Breast epithelium (tissue), 4 donors: ENCODE data around the gene EFNA2. TPM values are rescaled to one million over a fixed set of nuclear protein-coding genes. Genes with fewer than 3 reads are reported as not detected.

ENCODE experiments used
- DNase-seq, 2 donors: peaks; one replicate each; pipeline ENCODE4 v3.0.0-alpha.2; 2019; ENCODE audit warnings: low spot score in 2 of 2
- H3K27ac ChIP-seq, 2 donors: fragments of 200-600 bp; sonication (generic) in 1 of 2; one replicate each; pipeline ENCODE4 v1.5.1; 2016 to 2019; ENCODE audit warnings: mild to moderate bottlenecking in 1 of 2
- H3K27me3 ChIP-seq, 2 donors: fragments of 200-600 bp; sonication (generic) in 1 of 2; one replicate each; pipeline versions ENCODE4 v1.5.1 to v1.6.0; 2017 to 2019; ENCODE audit warnings: control low read depth in 1 of 2, mild to moderate bottlenecking in 1 of 2
- H3K36me3 ChIP-seq: fragments of 200-600 bp; one replicate; pipeline ENCODE4 v1.5.1; 2019
- H3K4me1 ChIP-seq, 2 donors: fragments of 200-600 bp; sonication (generic); one replicate each; pipeline ENCODE4 v1.5.1; 2016 to 2019; ENCODE audit warnings: control low read depth in 1 of 2
- H3K4me3 ChIP-seq, 3 donors: fragments of 200-600 bp; sonication (generic); 1 replicate in 2 of 3; 2 replicates in 1 of 3; pipeline ENCODE4 v1.5.1; 2016 to 2019; ENCODE audit warnings: mild to moderate bottlenecking in 3 of 3, moderate library complexity in 2 of 3
- H3K9me3 ChIP-seq, 2 donors: fragments of 200-600 bp; sonication (generic) in 1 of 2; one replicate each; pipeline ENCODE4 v1.5.1; 2016 to 2019; ENCODE audit warnings: control low read depth in 1 of 2
- POLR2A ChIP-seq: fragments of 450-650 bp; IDR thresholded peaks from one replicate; pipeline ENCODE4 v1.6.1; 2016; ENCODE audit warnings: antibody characterized with exemption, mild to moderate bottlenecking, moderate library complexity
- POLR2AphosphoS5 ChIP-seq, 3 donors: sonication (generic); formaldehyde crosslinking; IDR thresholded peaks; one replicate each; pipeline ENCODE4 v1.6.1; 2017; ENCODE audit warnings: antibody characterized with exemption in 3 of 3
- intact Hi-C: fragments of 100-400 bp; cut with DNase I; formaldehyde crosslinking; loops from one replicate; pipeline ENCODE4 v1.15.1; 2023; ENCODE audit warnings: low total_unique reads
- total RNA-seq, 3 donors: library from RNA; depleted of rRNA; stranded (reverse); fragments of >200 nt; gene quantifications; one replicate each; pipeline ENCODE4 v1.1.0, GENCODE V29; 2016
- TF ChIP-seq, protein P1 (sequence below), 3 donors: fragments of 450-650 bp; IDR thresholded peaks; one replicate each; pipeline ENCODE4 v1.5.1; 2016 to 2017; ENCODE audit warnings: antibody characterized with exemption in 3 of 3, mild to moderate bottlenecking in 3 of 3, moderate library complexity in 3 of 3

EFNA2 gene
- total RNA-seq, 3 donors from 2014 or later: 0.66 TPM; not detected in 2

DNA sequence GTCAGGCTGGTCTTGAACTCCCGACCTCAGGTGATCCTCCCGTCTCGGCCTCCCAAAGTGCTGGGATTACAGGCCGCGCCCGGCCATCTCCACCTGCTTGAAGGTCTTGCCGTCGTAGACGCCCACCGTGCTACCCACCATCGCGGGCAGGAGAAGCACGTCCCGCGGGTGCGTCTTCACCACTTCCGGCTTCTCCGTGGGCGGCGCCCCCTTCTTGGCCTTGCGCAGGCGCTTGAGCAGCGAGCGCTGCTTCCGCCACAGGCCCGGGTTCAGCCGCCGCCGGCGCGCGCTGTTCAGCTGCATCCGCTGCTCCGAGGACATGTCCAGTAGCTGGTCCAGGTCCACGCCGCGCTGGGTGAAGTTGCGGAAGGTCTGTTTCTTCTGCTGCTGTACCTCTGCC lies 21.6 kb downstream of the EFNA2 start:
- Histone ChIP-seq H3K27ac (no peak overlapping the region), H3K36me3 (no peaks in the 10 kb centered on the region), H3K4me1 (no peaks in the 10 kb centered on the region), H3K4me3 (no peak overlapping the region), H3K9me3 (no peaks in the 10 kb centered on the region), H3K27me3 (peaks cover 0 to 26% of the 10 kb centered on the region in 2 donors)
- no peak for DNase-seq
- no peak for TF ChIP-seq POLR2AphosphoS5 (IDR thresholded peaks at IDR 0.05)
- TF ChIP-seq POLR2A: no peak
- TF ChIP-seq, protein P1, sequence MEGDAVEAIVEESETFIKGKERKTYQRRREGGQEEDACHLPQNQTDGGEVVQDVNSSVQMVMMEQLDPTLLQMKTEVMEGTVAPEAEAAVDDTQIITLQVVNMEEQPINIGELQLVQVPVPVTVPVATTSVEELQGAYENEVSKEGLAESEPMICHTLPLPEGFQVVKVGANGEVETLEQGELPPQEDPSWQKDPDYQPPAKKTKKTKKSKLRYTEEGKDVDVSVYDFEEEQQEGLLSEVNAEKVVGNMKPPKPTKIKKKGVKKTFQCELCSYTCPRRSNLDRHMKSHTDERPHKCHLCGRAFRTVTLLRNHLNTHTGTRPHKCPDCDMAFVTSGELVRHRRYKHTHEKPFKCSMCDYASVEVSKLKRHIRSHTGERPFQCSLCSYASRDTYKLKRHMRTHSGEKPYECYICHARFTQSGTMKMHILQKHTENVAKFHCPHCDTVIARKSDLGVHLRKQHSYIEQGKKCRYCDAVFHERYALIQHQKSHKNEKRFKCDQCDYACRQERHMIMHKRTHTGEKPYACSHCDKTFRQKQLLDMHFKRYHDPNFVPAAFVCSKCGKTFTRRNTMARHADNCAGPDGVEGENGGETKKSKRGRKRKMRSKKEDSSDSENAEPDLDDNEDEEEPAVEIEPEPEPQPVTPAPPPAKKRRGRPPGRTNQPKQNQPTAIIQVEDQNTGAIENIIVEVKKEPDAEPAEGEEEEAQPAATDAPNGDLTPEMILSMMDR (IDR thresholded peaks at IDR 0.05): no peak
- intact Hi-C loops: no loop called here

DNA sequence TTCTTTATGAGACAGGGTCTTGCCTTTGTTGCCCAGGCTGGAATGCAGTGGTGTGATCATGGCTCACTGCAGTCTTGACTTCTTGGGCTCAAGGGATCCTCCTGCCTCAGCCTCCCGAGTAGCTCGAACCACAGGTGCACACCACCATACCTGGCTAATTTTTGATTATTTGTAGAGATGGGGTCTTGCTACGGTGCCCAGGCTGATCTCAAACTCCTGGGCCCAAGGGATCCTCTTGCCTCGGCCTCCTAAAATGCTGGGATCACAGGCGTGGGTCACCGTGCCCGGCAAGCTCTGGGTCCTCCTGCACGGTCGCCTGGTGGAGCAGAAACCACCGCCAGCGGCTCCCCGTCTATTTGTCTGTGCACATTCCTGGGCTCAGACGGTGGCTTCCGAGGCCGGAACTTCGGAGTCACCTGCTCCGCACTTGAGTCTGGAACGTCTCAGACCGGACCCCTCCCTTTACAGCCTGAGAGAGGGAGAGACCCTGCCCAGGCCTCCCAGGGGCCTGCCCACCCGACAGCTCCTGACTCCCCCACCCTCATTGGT lies 22.2 kb downstream of the EFNA2 start:
- Histone ChIP-seq H3K4me3 (no peak overlapping the region), H3K9me3 (no peaks in the 10 kb centered on the region), H3K4me1 (no peaks in the 10 kb centered on the region), H3K27me3 (peaks cover 0 to 27% of the 10 kb centered on the region in 2 donors), H3K27ac (no peak overlapping the region), H3K36me3 (no peaks in the 10 kb centered on the region)
- DNase-seq: no peak
- no peak for TF ChIP-seq POLR2AphosphoS5 (IDR thresholded peaks at IDR 0.05)
- intact Hi-C loops: no loop called here

DNA sequence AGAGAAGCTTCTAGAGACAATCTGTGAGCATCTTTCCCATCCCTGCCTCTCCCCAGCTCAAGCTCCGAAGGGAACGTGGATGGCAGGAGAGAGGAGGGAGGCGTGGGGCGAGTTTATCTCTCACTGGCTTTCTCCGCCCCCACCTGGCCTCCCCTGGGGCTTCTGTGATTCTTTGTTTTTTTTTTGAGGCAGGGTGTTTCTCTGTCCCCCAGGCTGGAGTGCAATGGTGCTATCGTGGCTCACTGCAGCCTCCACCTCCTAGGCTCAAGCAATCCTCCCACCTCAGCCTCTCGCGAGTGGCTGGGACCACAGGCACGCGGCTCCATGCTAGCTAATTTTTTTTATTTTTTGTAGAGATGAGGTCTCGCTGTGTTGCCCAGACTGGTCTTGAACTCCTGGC lies 23.0 kb downstream of the EFNA2 start:
- TF ChIP-seq POLR2AphosphoS5 (IDR thresholded peaks at IDR 0.05) (no peak), POLR2A (no peak)
- TF ChIP-seq, protein P1 (IDR thresholded peaks at IDR 0.05): no peak

DNA sequence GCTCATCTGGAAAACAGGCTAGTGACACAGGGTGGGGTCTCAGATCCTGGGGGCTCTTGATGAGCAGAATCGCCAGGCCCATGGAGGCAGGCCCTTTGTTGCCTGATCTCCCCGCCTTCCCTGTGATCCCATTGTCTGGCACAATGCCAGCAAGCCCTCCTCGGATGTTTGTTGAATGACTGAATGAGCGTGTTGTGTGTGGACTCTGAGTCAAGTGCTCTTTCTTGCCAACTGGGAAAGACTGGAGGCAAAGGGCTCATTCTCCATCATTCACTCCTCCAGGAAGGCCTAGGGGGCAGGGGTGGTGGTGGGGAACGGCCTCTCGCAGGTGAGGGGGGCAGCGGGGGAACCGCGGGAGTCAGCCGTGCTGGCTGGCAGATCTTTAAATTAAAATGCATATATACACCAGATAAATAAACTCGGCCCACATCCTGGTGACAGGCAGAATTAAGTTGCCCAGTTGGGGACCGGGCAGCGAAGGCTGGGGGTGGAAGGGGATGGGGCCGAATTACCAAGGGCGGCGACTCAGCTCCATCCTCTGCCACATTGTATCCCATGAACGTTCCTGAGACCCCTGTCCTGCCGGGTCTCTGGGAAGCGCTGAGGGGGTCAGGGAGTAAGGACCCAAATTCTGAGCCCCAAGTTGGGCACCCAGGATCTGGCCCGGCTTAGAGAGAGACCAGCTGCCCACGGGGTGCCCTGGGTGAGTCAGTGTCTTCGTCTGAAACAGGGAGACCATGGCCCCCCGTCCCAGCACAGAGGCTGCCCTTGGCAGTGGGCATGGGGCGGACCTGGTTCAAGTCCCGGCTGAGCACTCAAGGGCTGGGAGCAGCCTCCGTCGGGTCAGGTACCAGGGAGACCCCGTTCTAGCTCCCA lies 24.5 kb downstream of the EFNA2 start:
- Histone ChIP-seq H3K4me1 (no peaks in the 10 kb centered on the region), H3K27me3 (peaks cover 0 to 48% of the 10 kb centered on the region in 2 donors), H3K9me3 (no peaks in the 10 kb centered on the region), H3K4me3 (no peak overlapping the region), H3K27ac (no peak overlapping the region), H3K36me3 (no peaks in the 10 kb centered on the region)
- intact Hi-C loops: no loop called here
- DNase-seq: no peak
- TF ChIP-seq, protein P1 (IDR thresholded peaks at IDR 0.05): no peak
- TF ChIP-seq POLR2AphosphoS5 (IDR thresholded peaks at IDR 0.05): no peak
- TF ChIP-seq POLR2A: no peak

More for the DNA sequence above, 23.0 kb downstream of the EFNA2 start:
- Histone ChIP-seq H3K27me3 (peaks cover 0 to 36% of the 10 kb centered on the region in 2 donors), H3K36me3 (no peaks in the 10 kb centered on the region), H3K4me3 (no peak overlapping the region), H3K4me1 (no peaks in the 10 kb centered on the region), H3K9me3 (no peaks in the 10 kb centered on the region), H3K27ac (no peak overlapping the region)
- no peak for DNase-seq
- intact Hi-C loops: no loop called here

DNA sequence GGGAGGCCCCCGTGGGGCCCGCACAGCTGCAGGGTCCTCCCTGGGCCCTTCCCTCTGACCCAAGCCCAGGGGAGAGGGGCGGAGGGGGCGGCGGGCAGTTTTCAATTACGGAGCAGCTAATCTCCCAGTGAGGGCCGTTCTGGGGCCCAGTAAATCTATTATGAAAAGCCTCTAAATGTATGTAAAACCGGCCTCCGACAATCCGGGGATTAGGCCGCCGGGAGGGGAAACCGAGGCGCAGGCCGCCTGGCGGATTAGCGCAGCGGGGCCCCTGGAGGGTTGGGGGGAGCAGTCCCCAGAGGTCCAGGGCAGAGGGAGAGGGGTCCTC lies 25.1 kb downstream of the EFNA2 start:
- intact Hi-C loops: no loop called here
- TF ChIP-seq, protein P1 (IDR thresholded peaks at IDR 0.05): no peak
- TF ChIP-seq POLR2A: no peak
- TF ChIP-seq POLR2AphosphoS5 (IDR thresholded peaks at IDR 0.05): no peak
- Histone ChIP-seq H3K4me1 (peaks cover 0 to 3% of the 10 kb centered on the region in 2 donors), H3K27ac (no peak overlapping the region), H3K27me3 (peaks cover 0 to 50% of the 10 kb centered on the region in 2 donors), H3K4me3 (no peak overlapping the region), H3K9me3 (no peaks in the 10 kb centered on the region), H3K36me3 (no peaks in the 10 kb centered on the region)
- no peak for DNase-seq
